Mesothelial cell of epicardium (in vitro differentiated cells): ENCODE data around the gene GFER. TPM values are rescaled to one million over a fixed set of nuclear protein-coding genes. Genes with fewer than 3 reads are reported as not detected.
A peak's percentile ranks its signal among the peaks of the same experiment; 100 is the strongest.

Experiments used
- DNase-seq, 2 experiments: peaks; one replicate each; pipeline ENCODE4 v3.0.0; 2021; ENCODE audit warnings: low spot score in 2 of 2; ENCODE audit not compliant: unreplicated experiment in 2 of 2
- H3K27ac Mint-ChIP-seq: 2 replicates; pipeline ENCODE4 v1.8.0; 2021; ENCODE audit warnings: mixed read lengths
- H3K27me3 Mint-ChIP-seq: 2 replicates; pipeline ENCODE4 v1.8.0; 2021; ENCODE audit warnings: low read depth, mixed read lengths
- H3K36me3 Mint-ChIP-seq: 2 replicates; pipeline ENCODE4 v1.8.0; 2021; ENCODE audit warnings: mixed read lengths
- H3K4me1 Mint-ChIP-seq: 2 replicates; pipeline ENCODE4 v1.8.0; 2021; ENCODE audit warnings: mixed read lengths
- H3K4me3 Mint-ChIP-seq: 2 replicates; pipeline ENCODE4 v1.8.0; 2021; ENCODE audit warnings: mild to moderate bottlenecking, moderate library complexity, mixed read lengths
- H3K9me3 Mint-ChIP-seq: 2 replicates; pipeline ENCODE4 v1.8.0; 2021; ENCODE audit warnings: mixed read lengths
- total RNA-seq: library from RNA; stranded (reverse); gene quantifications from 3 replicates; pipeline ENCODE4 v1.2.1, GENCODE V29; 2021
- TF ChIP-seq, protein P1 (sequence below): fragments of 200-600 bp; sonication (generic); IDR thresholded peaks from one replicate; pipeline ENCODE4 v1.5.0; 2021; ENCODE audit warnings: antibody characterized with exemption; ENCODE audit not compliant: unreplicated experiment

Gene GFER
- total RNA-seq, 1 donor from 2014 or later = 23.7 TPM

DNA sequence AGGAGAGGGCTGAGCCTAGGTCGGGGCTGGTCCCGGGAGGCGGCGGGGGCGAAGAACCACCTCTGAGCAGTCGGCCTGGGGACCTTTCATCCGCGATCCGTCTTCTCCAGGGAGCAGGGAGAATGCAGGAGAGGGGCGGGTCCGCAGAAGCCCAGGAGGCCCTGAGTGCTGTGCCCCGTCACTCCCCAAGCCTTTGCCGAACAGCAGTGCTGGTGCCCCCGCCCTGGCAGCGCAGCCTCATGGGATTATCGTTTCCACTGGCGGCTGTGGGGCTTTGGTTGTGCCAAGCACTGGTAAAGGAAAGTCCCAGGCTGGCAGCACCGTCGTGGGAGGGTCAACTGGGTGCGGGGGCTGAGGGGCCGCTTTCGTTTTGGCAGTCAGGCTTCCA, 11.5 kb upstream of the GFER start:
- Mint-ChIP-seq H3K27ac (peak overlapping the region; percentile 97), H3K4me1 (peaks cover 22% of the 10 kb centered on the region), H3K27me3 (peaks cover 1% of the 10 kb centered on the region), H3K4me3 (peak overlapping the region; percentile 93), H3K9me3 (no peaks in the 10 kb centered on the region), H3K36me3 (peaks cover 7% of the 10 kb centered on the region)
- no peak for DNase-seq
- TF ChIP-seq, protein P1, sequence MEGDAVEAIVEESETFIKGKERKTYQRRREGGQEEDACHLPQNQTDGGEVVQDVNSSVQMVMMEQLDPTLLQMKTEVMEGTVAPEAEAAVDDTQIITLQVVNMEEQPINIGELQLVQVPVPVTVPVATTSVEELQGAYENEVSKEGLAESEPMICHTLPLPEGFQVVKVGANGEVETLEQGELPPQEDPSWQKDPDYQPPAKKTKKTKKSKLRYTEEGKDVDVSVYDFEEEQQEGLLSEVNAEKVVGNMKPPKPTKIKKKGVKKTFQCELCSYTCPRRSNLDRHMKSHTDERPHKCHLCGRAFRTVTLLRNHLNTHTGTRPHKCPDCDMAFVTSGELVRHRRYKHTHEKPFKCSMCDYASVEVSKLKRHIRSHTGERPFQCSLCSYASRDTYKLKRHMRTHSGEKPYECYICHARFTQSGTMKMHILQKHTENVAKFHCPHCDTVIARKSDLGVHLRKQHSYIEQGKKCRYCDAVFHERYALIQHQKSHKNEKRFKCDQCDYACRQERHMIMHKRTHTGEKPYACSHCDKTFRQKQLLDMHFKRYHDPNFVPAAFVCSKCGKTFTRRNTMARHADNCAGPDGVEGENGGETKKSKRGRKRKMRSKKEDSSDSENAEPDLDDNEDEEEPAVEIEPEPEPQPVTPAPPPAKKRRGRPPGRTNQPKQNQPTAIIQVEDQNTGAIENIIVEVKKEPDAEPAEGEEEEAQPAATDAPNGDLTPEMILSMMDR = no peak

DNA sequence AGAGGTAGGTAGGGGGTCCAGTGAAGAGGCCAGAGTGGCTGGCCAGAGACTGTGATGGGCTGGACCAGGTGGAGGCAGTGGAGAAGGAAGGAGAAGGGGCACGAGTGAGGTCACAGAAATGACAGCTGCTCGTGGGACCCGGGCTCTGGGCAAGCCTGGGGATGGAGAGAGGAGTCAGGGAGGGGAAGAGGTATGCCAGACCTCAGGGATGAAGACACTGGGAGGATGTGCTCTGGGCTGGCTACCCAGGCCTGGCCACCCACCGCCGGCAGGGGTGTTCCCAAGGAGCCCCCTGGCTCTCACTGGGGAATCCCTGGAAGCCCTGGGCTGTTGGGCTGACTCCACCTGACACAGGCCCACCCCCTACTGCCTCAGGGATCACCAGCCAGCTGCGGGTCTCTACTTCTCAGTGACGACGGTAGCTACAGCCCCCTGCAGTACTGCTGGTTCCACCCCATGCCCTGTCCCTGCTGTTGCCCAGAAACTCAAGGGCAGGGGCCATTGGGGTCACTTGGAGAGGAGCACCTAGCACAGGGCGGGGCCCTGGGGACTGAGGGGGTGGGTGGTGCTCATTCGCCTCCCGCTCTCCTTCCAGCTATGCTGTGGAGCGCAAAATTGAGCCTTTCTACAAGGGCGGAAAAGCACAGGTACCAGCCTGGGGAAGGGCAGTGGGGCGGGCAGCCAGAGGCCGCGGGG, 10.4 kb upstream of the GFER start:
- H3K4me1 Mint-ChIP-seq = peaks cover 22% of the 10 kb centered on the region
- no peak overlapping the region for H3K27ac Mint-ChIP-seq
- peaks cover 6% of the 10 kb centered on the region for H3K27me3 Mint-ChIP-seq
- peak overlapping the region; percentile 45 for H3K4me3 Mint-ChIP-seq
- H3K36me3 Mint-ChIP-seq = peaks cover 9% of the 10 kb centered on the region
- H3K9me3 Mint-ChIP-seq = no peaks in the 10 kb centered on the region
- no peak for DNase-seq
- TF ChIP-seq, protein P1 = no peak

DNA sequence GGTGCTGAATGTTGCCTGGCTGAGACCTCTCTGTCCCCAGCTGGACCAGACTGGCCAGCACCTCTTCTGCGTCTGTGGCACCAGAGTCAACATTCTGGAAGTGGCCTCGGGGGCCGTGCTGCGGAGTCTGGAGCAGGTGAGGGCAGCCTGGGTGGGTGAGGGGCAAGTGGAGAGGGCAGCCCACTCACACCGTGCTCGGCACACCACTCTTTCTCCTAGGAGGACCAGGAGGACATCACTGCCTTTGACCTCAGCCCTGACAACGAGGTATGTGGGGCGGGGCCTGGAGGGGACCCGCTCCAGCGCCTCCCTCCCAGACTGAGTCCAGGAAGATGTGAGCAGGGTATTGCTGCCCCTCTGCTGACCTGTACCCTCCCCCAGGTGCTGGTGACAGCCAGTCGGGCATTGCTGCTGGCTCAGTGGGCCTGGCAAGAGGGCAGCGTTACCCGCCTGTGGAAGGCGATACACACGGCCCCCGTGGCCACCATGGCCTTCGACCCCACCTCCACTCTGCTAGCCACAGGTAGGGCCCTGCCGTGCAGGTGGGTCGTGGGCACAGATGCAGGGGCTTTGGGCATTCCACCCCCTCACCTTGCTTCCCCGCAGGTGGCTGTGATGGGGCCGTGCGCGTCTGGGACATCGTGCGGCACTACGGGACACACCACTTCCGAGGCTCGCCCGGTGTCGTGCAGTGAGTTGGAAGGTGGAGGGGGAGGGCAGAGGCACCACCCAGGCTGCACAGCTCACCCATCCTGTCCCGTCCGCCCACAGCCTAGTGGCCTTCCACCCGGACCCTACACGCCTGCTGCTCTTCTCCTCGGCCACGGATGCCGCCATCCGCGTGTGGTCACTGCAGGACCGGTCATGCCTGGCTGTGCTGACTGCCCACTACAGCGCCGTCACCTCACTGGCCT, 9.6 kb upstream of the GFER start:
- H3K9me3 Mint-ChIP-seq = no peaks in the 10 kb centered on the region
- peak overlapping the region; percentile 38 for H3K4me3 Mint-ChIP-seq
- peaks cover 11% of the 10 kb centered on the region for H3K27me3 Mint-ChIP-seq
- TF ChIP-seq, protein P1 = no peak
- DNase-seq = no peak
- H3K27ac Mint-ChIP-seq = no peak overlapping the region
- H3K36me3 Mint-ChIP-seq = peaks cover 9% of the 10 kb centered on the region
- H3K4me1 Mint-ChIP-seq = peaks cover 22% of the 10 kb centered on the region

GRCh38 chr16:1975432-1976215, 8.4 kb upstream of the GFER start:
- no peak overlapping the region for H3K27ac Mint-ChIP-seq

DNA sequence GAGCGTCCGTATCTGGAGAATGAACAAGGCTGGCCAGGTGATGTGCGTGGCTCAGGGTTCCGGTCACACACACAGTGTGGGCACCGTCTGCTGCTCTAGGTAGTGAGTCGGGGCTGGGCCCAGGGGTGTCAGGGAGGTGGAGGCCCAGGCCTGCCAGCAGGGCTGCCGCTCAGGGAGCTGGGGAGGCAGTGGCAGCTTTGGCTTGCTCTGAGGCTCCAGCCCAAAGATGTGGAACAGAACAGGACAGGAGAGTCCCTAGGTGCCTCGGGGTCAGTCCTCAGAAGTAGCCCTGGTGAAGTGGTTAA, 7.8 kb upstream of the GFER start:
- no peak overlapping the region for H3K27ac Mint-ChIP-seq
- no peak for DNase-seq
- H3K9me3 Mint-ChIP-seq = no peaks in the 10 kb centered on the region
- TF ChIP-seq, protein P1 = no peak
- peaks cover 29% of the 10 kb centered on the region for H3K27me3 Mint-ChIP-seq
- H3K36me3 Mint-ChIP-seq = peaks cover 9% of the 10 kb centered on the region
- H3K4me3 Mint-ChIP-seq = no peak overlapping the region
- H3K4me1 Mint-ChIP-seq = peaks cover 20% of the 10 kb centered on the region

More at GRCh38 chr16:1975432-1976215, 8.4 kb upstream of the GFER start:
- Mint-ChIP-seq H3K36me3 (peaks cover 9% of the 10 kb centered on the region), H3K4me1 (peaks cover 22% of the 10 kb centered on the region), H3K9me3 (no peaks in the 10 kb centered on the region), H3K4me3 (no peak overlapping the region), H3K27me3 (peaks cover 23% of the 10 kb centered on the region)
- TF ChIP-seq, protein P1 = no peak
- no peak for DNase-seq
